Liver (tissue), 9 donors: ENCODE results near the gene SLC2A9. TPM values are rescaled to one million over a fixed set of nuclear protein-coding genes. Genes with fewer than 3 reads are reported as not detected.

Source experiments
- DNase-seq: peaks from one replicate; pipeline ENCODE4 v3.0.0-alpha.2; 2017; ENCODE audit warnings: low spot score
- H3K27ac ChIP-seq, 2 donors: one replicate each; pipeline ENCODE4 v1.7.0; 2013; ENCODE audit warnings: inconsistent platforms in 2 of 2, low read length in 2 of 2, control low read depth in 1 of 2, low read depth in 1 of 2, mild to moderate bottlenecking in 1 of 2
- H3K27me3 ChIP-seq, 4 donors: one replicate each; pipeline versions ENCODE4 v1.6.1 to v1.7.0; 2013; ENCODE audit warnings: low read length in 3 of 4, inconsistent platforms in 1 of 4, mild to moderate bottlenecking in 1 of 4, moderate library complexity in 1 of 4; ENCODE audit not compliant: control insufficient read depth in 4 of 4, insufficient read depth in 4 of 4
- H3K36me3 ChIP-seq, 4 donors: one replicate each; pipeline versions ENCODE4 v1.6.1 to v1.7.0; 2013; ENCODE audit warnings: low read length in 3 of 4, mild to moderate bottlenecking in 3 of 4, low read depth in 1 of 4, moderate library complexity in 1 of 4; ENCODE audit not compliant: control insufficient read depth in 4 of 4, insufficient read depth in 3 of 4
- H3K4me1 ChIP-seq, 4 donors: one replicate each; pipeline versions ENCODE4 v1.6.1 to v1.7.0; 2013; ENCODE audit warnings: low read length in 3 of 4, mild to moderate bottlenecking in 3 of 4, moderate library complexity in 1 of 4; ENCODE audit not compliant: control insufficient read depth in 4 of 4, insufficient read depth in 4 of 4
- H3K4me3 ChIP-seq, 3 donors: one replicate each; pipeline versions ENCODE4 v1.6.1 to v1.7.0; 2013; ENCODE audit warnings: low read length in 3 of 3, control low read depth in 1 of 3, low read depth in 1 of 3, mild to moderate bottlenecking in 1 of 3
- H3K9ac ChIP-seq, 2 donors: one replicate each; pipeline ENCODE4 v1.7.0; 2013; ENCODE audit warnings: low read length in 2 of 2, mild to moderate bottlenecking in 2 of 2, moderate library complexity in 2 of 2, control low read depth in 1 of 2, low read depth in 1 of 2
- H3K9me3 ChIP-seq, 4 donors: one replicate each; pipeline versions ENCODE4 v1.6.1 to v1.7.0; 2013; ENCODE audit warnings: low read length in 3 of 4; ENCODE audit not compliant: control insufficient read depth in 4 of 4
- CTCF ChIP-seq: fragments of 150-350 bp; IDR thresholded peaks from 2 replicates; pipeline ENCODE4 v1.5.1; 2017; ENCODE audit warnings: improper control_type of control experiment, low read depth, low read length; ENCODE audit not compliant: missing input control
- EGR1 ChIP-seq, 2 donors: IDR thresholded peaks; 2 replicates each; pipeline ENCODE4 v1.6.1; 2016 to 2018; ENCODE audit warnings: antibody characterized with exemption in 2 of 2, low read depth in 2 of 2
- GABPA ChIP-seq, 2 donors: IDR thresholded peaks in 1 of 2; conservative IDR thresholded peaks in 1 of 2; 2 replicates each; pipeline ENCODE4 v1.6.1; 2016; ENCODE audit warnings: antibody characterized with exemption in 2 of 2, mild to moderate bottlenecking in 1 of 2, moderate library complexity in 1 of 2
- HNF4A ChIP-seq, 2 donors: conservative IDR thresholded peaks; 2 replicates each; pipeline ENCODE4 v1.6.1; 2016; ENCODE audit warnings: antibody characterized with exemption in 2 of 2, mild to moderate bottlenecking in 2 of 2
- MAX ChIP-seq: IDR thresholded peaks from 2 replicates; pipeline ENCODE4 v1.6.1; 2016; ENCODE audit warnings: antibody characterized with exemption
- RAD21 ChIP-seq, 2 donors: IDR thresholded peaks; 2 replicates each; pipeline ENCODE4 v1.6.1; 2016; ENCODE audit warnings: antibody characterized with exemption in 2 of 2, mild to moderate bottlenecking in 2 of 2
- RXRA ChIP-seq, 2 donors: IDR thresholded peaks; 2 replicates each; pipeline ENCODE4 v1.6.1; 2017 to 2018; ENCODE audit warnings: antibody characterized with exemption in 2 of 2, mild to moderate bottlenecking in 1 of 2
- SP1 ChIP-seq: IDR thresholded peaks from 2 replicates; pipeline ENCODE4 v1.6.1; 2018; ENCODE audit warnings: antibody characterized with exemption, mild to moderate bottlenecking
- TAF1 ChIP-seq: conservative IDR thresholded peaks from 2 replicates; pipeline ENCODE4 v1.6.1; 2016; ENCODE audit warnings: antibody characterized with exemption, mild to moderate bottlenecking
- ZBTB33 ChIP-seq: IDR thresholded peaks from 2 replicates; pipeline ENCODE4 v1.6.1; 2016; ENCODE audit warnings: antibody characterized with exemption
- WGBS: extraction: QIAGEN DNeasy Blood & Tissue Kit; methylation state at CpG from one replicate; pipeline ENCODE4 v1.1.7; 2013; 5-methylcytosine and 5-hydroxymethylcytosine counted together
- polyA plus RNA-seq, 2 donors: library from polyadenylated mRNA; stranded (reverse) in 1 of 2; unstranded in 1 of 2; fragments of 200-250 nt in 1 of 2; fragments of >200 nt in 1 of 2; fragmentation: Nextera tagmentation in 1 of 2; extraction: Ambion mirVana in 1 of 2; gene quantifications; one replicate each; pipeline versions ENCODE4 v1.2.1 to v1.2.3, GENCODE V29; 2013 to 2015
- total RNA-seq, 2 donors: library from RNA; depleted of rRNA; stranded (reverse); fragments of >200 nt; gene quantifications; one replicate each; pipeline ENCODE4 v1.2.3, GENCODE V29; 2014
- donor health status: healthy.
- donor health status: healthy.
- donor health status: healthy.
- donor health status: healthy.
- donor health status: healthy.

SLC2A9 gene
- total and polyA plus RNA-seq, 4 donors: 6.2 to 49.0 (median 21.6) TPM

GRCh38 chr4:9899306-9900055 is 121.8 kb downstream of the SLC2A9 start:
- no peak for DNase-seq
- H3K36me3 ChIP-seq: peaks cover 0 to 5% (median 0%) of the 10 kb centered on the region in 4 donors
- TF ChIP-seq ZBTB33: no peak
- no peak for TF ChIP-seq GABPA (IDR thresholded peaks at IDR 0.05 in 1 of 2, conservative IDR thresholded peaks at IDR 0.05 in 1 of 2)
- no peak for TF ChIP-seq SP1
- TF ChIP-seq RXRA (IDR thresholded peaks at IDR 0.05): no peak
- H3K4me1 ChIP-seq: no peaks in the 10 kb centered on the region
- H3K9ac ChIP-seq: no peak overlapping the region
- no peak overlapping the region for H3K27ac ChIP-seq
- H3K27me3 ChIP-seq: no peaks in the 10 kb centered on the region
- no peaks in the 10 kb centered on the region for H3K9me3 ChIP-seq
- no peak overlapping the region for H3K4me3 ChIP-seq
- 91% methylated on average over 5 of the region's 5 CpGs for WGBS

GRCh38 chr4:9898596-9899305 is 122.5 kb downstream of the SLC2A9 start:
- WGBS: 74% methylated on average over 9 of the region's 9 CpGs

More at GRCh38 chr4:9898596-9899305, 122.5 kb downstream of the SLC2A9 start:
- no peak overlapping the region for H3K27ac ChIP-seq
- no peak overlapping the region for H3K9ac ChIP-seq
- peaks cover 0 to 4% (median 0%) of the 10 kb centered on the region in 4 donors for H3K36me3 ChIP-seq
- H3K27me3 ChIP-seq: no peaks in the 10 kb centered on the region
- TF ChIP-seq GABPA (IDR thresholded peaks at IDR 0.05 in 1 of 2, conservative IDR thresholded peaks at IDR 0.05 in 1 of 2): no peak
- TF ChIP-seq RAD21 (IDR thresholded peaks at IDR 0.05): peak; percentile 46 to 63
- TF ChIP-seq EGR1 (IDR thresholded peaks at IDR 0.05; ENCODE audit: low read depth in 2 of 2): no peak
- no peak for TF ChIP-seq HNF4A (conservative IDR thresholded peaks at IDR 0.05)
- peak; percentile 14 for TF ChIP-seq CTCF
- no peak for TF ChIP-seq MAX
- no peak for TF ChIP-seq SP1
- TF ChIP-seq TAF1: no peak
- H3K4me3 ChIP-seq: no peak overlapping the region
- no peak for DNase-seq
- no peaks in the 10 kb centered on the region for H3K9me3 ChIP-seq
- H3K4me1 ChIP-seq: no peaks in the 10 kb centered on the region
